Fibroblast of the aortic adventitia (primary cell): Measurements from ENCODE around the gene CNTFR. TPM values are rescaled to one million over a fixed set of nuclear protein-coding genes. Genes with fewer than 3 reads are reported as not detected.

Experiments used
- DNase-seq: peaks from one replicate; pipeline ENCODE4 v3.0.0-alpha.2; 2010; ENCODE audit warnings: low read depth
- H3K4me3 ChIP-seq: 2 replicates; pipeline ENCODE4 v1.5.1; 2011; ENCODE audit warnings: low read depth, mild to moderate bottlenecking, control low read depth, low read length, moderate library complexity
- CTCF ChIP-seq: IDR thresholded peaks from 2 replicates; pipeline ENCODE4 v1.5.1; 2011; ENCODE audit warnings: mild to moderate bottlenecking, low read length, control low read depth, inconsistent platforms; ENCODE audit not compliant: insufficient read depth
- total RNA-seq: library from RNA; depleted of rRNA; stranded (reverse); fragments of >200 nt; gene quantifications from 2 replicates; pipeline ENCODE4 v1.2.3, GENCODE V29; 2012; ENCODE audit warnings: low replicate concordance

The CNTFR gene
- total RNA-seq, 1 donor = not detected

GRCh38 chr9:34570376-34570775 lies 19.1 kb downstream of the CNTFR start:
- H3K4me3 ChIP-seq = no peak overlapping the region
- peak; percentile 35 for DNase-seq
- no peak for TF ChIP-seq CTCF

DNA sequence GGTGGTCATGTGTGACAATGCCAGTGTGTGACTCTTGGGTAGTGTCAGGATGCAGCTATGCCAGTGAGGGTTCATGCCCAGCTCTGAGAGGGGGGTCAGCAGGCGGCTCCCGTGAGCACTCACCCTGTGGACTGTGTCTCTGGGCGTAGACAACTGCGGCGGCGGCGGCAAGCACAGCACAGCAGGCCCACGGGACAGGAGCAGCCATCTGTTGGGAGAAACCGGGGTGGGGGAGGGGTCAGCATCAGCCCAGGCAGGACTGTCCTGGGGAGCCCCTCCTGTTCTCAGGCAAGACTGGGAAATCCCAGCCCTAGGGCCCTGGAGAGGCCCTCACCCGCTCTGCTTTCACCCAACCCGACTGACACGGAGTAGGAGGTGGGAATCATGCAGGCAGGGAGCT lies 20.8 kb downstream of the CNTFR start:
- no peak for DNase-seq
- H3K4me3 ChIP-seq = no peak overlapping the region
- no peak for TF ChIP-seq CTCF

DNA sequence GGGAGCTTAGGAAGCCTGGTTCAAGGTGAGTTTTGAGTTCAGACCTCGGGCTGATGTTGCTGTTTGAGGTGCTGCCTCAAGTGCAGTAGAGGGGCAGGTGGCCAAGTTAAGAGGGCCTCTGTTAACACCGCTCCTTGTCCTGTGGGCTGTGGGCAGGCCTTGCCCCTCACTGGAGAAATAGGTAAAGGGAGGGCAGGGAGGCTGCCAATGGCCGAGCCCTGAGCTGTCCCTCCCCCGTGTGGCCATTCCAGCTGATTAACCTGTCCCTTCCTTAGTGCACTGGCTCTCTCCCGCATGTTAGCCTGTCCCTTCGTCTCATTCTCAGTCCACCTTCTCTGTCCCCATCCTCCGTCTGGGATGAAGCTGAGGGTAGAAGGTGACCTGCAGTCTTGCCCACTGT lies 21.4 kb downstream of the CNTFR start:
- DNase-seq = no peak
- TF ChIP-seq CTCF = no peak

DNA sequence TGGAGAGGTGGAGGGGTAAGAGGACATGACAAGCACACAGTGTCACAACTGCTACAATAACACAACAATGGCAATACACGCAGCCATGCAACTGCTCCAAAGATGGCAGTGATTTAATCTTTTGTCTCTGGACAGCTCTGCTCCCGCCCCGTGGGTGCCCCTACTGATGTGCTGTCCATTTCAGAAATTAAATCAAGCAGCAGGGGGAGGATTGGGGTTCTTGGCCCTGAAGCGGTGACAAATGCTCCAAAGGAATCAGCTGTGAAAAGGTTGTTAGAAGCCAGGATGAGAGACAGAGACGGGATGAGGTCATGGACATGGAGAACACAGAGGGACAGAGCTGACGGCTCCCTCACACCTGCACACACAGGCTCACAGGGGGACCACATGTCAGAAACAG lies 22.6 kb downstream of the CNTFR start:
- no peak for DNase-seq
- TF ChIP-seq CTCF = no peak
- H3K4me3 ChIP-seq = no peak overlapping the region

More for the DNA sequence above, 21.4 kb downstream of the CNTFR start:
- no peak overlapping the region for H3K4me3 ChIP-seq

DNA sequence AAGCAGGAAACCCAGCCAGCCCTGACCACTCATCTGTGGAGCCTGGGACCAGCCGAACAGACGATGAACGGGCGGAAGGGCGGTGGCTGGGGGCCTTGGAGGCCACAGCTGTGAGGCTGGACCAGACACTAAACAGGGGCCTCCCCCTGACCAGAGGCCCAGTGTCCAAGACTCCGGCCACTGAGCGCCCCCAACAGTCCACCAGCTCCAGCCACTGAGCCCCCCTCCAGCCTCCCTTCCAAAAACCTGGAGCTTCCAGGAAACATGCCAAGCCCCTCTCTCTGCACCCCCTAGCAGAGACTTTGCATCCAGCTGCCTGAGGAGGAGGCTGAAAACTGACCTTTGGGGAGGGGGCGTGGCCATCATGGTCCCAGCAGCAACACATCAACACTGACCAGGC lies 23.2 kb downstream of the CNTFR start:
- no peak for DNase-seq
- no peak for TF ChIP-seq CTCF
- no peak overlapping the region for H3K4me3 ChIP-seq

DNA sequence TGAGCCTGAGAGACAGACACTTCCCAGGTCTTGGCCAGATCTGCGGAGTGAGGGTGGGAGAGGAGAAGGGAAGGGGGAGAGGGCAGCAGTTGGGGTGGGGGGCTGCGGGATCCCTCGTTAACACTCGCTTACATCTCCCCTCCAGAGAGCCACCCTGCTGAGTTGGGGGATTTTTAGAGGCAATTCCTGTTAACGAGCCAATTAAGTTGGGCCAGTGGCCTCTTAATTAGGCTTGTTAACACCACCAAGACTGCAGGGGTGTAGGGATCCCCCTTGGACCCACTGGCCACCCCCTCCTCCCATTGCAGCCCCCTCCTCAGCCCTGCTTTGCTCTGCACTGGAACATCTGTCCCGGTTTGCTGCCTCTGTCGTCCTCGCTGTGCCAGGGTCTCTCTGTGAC lies 23.7 kb downstream of the CNTFR start:
- no peak for DNase-seq
- TF ChIP-seq CTCF = no peak

GRCh38 chr9:34564617-34565016 lies 24.9 kb downstream of the CNTFR start:
- TF ChIP-seq CTCF = no peak
- H3K4me3 ChIP-seq = no peak overlapping the region
- no peak for DNase-seq

More for the DNA sequence above, 23.7 kb downstream of the CNTFR start:
- H3K4me3 ChIP-seq = no peak overlapping the region
